Right lobe of liver (tissue), 4 donors: ENCODE results near the gene CHRNB2.

ENCODE experiments used
- CTCF ChIP-seq, 4 donors: fragments of 200-600 bp in 3 of 4; fragments of 450-650 bp in 1 of 4; IDR thresholded peaks; one replicate each; pipeline versions ENCODE4 v1.5.1 to v1.8.0; 2016 to 2022; ENCODE audit warnings: antibody characterized with exemption in 4 of 4, mild to moderate bottlenecking in 2 of 4
- POLR2A ChIP-seq: fragments of 450-650 bp; IDR thresholded peaks from one replicate; pipeline ENCODE4 v1.6.1; 2017; ENCODE audit warnings: antibody characterized with exemption, mild to moderate bottlenecking
- donor health status: DM: no; HTN: no; CAD: no.
- donor health status: DM: no; HTN: no; CAD: no.
- donor health status: DM: no; HTN: yes; CAD: no.

- no peak for TF ChIP-seq POLR2A
- TF ChIP-seq CTCF (IDR thresholded peaks at IDR 0.05) = no peak
Measured at GRCh38 chr1:154619181-154619948, 51.8 kb downstream of the CHRNB2 start.
